Activated CD8-positive, alpha-beta T cell treated with anti-CD3 and anti-CD28 coated beads for 36 hours (primary cell): ENCODE measurements around the gene CTXND1. TPM values are rescaled to one million over a fixed set of nuclear protein-coding genes. Genes with fewer than 3 reads are reported as not detected.

Experiments
- ATAC-seq: fragments of 200-7000 bp; cut with Tn5 transposase; one replicate; pipeline ENCODE4 v1.10.0; 2021; ENCODE audit warnings: mild to moderate bottlenecking, moderate library complexity
- CTCF ChIA-PET: fragments of 350-600 bp; sonication (Branson Sonifier 250); formaldehyde crosslinking; loops from one replicate; lab custom pipeline; 2021; ENCODE audit warnings: antibody characterized with exemption; lab: Charles Lee
- POLR2A ChIA-PET: fragments of 350-600 bp; sonication (Branson Sonifier 250); formaldehyde crosslinking; loops from one replicate; lab custom pipeline; 2021; ENCODE audit warnings: antibody characterized with exemption; lab: Charles Lee
- DNase-seq: peaks from one replicate; pipeline ENCODE4 v3.0.0-alpha.2; 2020
- H3K27ac Mint-ChIP-seq: one replicate; pipeline ENCODE4 v1.8.0; 2021; ENCODE audit warnings: mild to moderate bottlenecking, mixed read lengths
- H3K27me3 Mint-ChIP-seq: one replicate; pipeline ENCODE4 v1.8.0; 2021; ENCODE audit warnings: mixed read lengths
- H3K36me3 Mint-ChIP-seq: one replicate; pipeline ENCODE4 v1.8.0; 2021; ENCODE audit warnings: low read depth, mixed read lengths
- H3K4me1 Mint-ChIP-seq: one replicate; pipeline ENCODE4 v1.8.0; 2021; ENCODE audit warnings: low read depth, mixed read lengths
- H3K4me3 Mint-ChIP-seq: one replicate; pipeline ENCODE4 v1.8.0; 2021; ENCODE audit warnings: mild to moderate bottlenecking, moderate library complexity, mixed read lengths
- H3K9me3 Mint-ChIP-seq: one replicate; pipeline ENCODE4 v1.8.0; 2021; ENCODE audit warnings: mixed read lengths
- intact Hi-C: fragments of 100-400 bp; cut with micrococcal nuclease; formaldehyde crosslinking; loops from one replicate; pipeline ENCODE4 v1.10.0; 2022
- total RNA-seq, 2 experiments: library from RNA; stranded (reverse); gene quantifications; one replicate each; pipeline ENCODE4 v1.2.3, GENCODE V29; 2021
- TF ChIP-seq, protein P1 (sequence below): fragments of 200-600 bp; IDR thresholded peaks from one replicate; pipeline ENCODE4 v1.8.0; 2022; ENCODE audit warnings: antibody characterized with exemption, mild to moderate bottlenecking

Gene CTXND1
- total RNA-seq, 2 experiments from 2014 or later: not detected

DNA sequence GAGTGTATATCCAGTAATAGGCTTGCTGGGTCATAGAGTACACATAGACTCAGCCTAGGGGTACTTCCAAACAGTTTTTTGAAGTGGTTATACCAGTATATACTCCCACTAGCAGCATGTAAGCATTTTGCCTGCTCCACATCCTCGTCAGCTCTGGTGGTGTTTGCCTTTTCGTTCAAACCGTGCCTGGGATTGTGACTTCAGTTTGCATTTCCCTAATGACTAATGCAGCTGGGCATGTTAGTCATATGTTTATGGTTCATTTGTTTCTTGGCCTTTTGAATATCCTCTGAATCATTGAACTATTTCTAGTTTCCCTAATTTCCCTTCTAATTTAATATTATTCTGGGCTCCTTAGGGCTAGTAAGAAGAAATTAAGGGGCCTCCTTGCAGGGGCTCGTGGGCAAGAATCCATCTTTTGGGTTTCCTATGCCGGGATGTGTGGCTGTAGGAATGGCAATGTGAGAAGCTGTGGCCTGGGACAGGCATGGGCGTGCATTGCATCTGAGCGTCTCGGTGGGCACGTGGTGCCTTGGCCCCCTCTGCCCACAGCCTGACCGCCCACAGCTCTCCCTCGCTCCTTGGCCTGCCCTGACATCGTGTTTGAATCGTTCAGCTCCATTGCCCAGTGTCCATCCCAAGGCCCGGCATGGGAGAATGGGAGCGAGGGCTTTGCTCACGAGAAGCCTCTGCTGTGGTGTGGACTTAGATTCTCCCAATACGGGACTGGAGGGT is 72.8 kb downstream of the CTXND1 start:
- Mint-ChIP-seq H3K9me3 (no peaks in the 10 kb centered on the region), H3K4me3 (no peak overlapping the region), H3K36me3 (peaks cover 31% of the 10 kb centered on the region), H3K27me3 (no peaks in the 10 kb centered on the region), H3K27ac (no peak overlapping the region), H3K4me1 (no peaks in the 10 kb centered on the region)
- TF ChIP-seq, protein P1, sequence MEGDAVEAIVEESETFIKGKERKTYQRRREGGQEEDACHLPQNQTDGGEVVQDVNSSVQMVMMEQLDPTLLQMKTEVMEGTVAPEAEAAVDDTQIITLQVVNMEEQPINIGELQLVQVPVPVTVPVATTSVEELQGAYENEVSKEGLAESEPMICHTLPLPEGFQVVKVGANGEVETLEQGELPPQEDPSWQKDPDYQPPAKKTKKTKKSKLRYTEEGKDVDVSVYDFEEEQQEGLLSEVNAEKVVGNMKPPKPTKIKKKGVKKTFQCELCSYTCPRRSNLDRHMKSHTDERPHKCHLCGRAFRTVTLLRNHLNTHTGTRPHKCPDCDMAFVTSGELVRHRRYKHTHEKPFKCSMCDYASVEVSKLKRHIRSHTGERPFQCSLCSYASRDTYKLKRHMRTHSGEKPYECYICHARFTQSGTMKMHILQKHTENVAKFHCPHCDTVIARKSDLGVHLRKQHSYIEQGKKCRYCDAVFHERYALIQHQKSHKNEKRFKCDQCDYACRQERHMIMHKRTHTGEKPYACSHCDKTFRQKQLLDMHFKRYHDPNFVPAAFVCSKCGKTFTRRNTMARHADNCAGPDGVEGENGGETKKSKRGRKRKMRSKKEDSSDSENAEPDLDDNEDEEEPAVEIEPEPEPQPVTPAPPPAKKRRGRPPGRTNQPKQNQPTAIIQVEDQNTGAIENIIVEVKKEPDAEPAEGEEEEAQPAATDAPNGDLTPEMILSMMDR: no peak
- POLR2A ChIA-PET: no interaction called here
- DNase-seq (no peak), ATAC-seq (no peak)
- intact Hi-C loops: no loop called here
- CTCF ChIA-PET: no interaction called here

DNA sequence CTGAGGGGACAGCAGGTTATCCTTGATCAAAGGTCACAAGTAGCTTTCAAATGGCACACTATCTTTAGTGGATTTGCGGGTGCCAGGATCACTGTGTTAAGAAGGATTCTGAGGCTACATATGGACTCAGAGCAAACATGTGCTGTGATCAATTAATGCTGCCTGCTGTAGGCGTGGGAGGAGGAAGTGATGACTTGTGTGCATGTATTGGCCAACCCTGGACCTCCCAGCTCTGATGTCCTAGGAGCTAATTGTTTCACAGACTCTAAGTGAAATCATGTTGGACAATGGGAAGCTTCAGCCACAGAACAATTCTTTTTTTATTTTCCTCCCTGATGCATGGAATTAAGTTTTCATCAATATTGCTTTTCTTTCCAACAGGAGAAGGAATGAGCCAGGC is 74.9 kb downstream of the CTXND1 start:
- Mint-ChIP-seq H3K9me3 (no peaks in the 10 kb centered on the region), H3K27me3 (no peaks in the 10 kb centered on the region), H3K36me3 (peaks cover 25% of the 10 kb centered on the region), H3K4me3 (no peak overlapping the region), H3K27ac (no peak overlapping the region), H3K4me1 (no peaks in the 10 kb centered on the region)
- ChIA-PET CTCF (no interaction called here), POLR2A (no interaction called here)
- ATAC-seq: no peak
- DNase-seq: no peak
- TF ChIP-seq, protein P1: no peak
- intact Hi-C loops: no loop called here

DNA sequence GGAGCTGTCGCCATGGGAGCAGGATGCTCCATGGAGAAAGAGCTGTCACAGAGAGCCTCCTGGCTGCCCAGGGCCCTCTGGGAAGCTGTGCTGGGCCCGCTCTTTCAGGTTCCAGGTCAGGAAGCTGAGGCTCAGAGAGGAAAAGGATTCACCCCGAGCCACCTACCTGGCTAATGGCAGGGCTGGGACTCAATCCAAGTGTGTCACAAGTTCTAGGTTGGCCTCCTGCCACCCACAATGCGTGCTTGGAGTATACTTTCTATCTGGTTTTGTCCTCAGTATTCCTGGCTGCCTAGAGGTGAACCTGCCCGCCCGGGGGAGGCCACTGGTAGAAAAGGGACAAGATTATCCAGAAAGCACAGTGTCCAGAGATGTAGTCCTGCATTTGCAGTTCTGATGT is 75.6 kb downstream of the CTXND1 start:
- ATAC-seq: no peak
- no peak overlapping the region for H3K4me3 Mint-ChIP-seq
- POLR2A ChIA-PET: interaction anchor here (0.6 kb wide), 1 partner anchor 817 kb away, joined by 3 read pairs; no protein-coding TSS in a partner anchor
- CTCF ChIA-PET: no interaction called here
- H3K36me3 Mint-ChIP-seq: peaks cover 26% of the 10 kb centered on the region
- no peak for DNase-seq
- TF ChIP-seq, protein P1: no peak
- H3K27ac Mint-ChIP-seq: no peak overlapping the region
- H3K4me1 Mint-ChIP-seq: no peaks in the 10 kb centered on the region
- H3K27me3 Mint-ChIP-seq: no peaks in the 10 kb centered on the region
- H3K9me3 Mint-ChIP-seq: no peaks in the 10 kb centered on the region
- intact Hi-C loops: no loop called here

DNA sequence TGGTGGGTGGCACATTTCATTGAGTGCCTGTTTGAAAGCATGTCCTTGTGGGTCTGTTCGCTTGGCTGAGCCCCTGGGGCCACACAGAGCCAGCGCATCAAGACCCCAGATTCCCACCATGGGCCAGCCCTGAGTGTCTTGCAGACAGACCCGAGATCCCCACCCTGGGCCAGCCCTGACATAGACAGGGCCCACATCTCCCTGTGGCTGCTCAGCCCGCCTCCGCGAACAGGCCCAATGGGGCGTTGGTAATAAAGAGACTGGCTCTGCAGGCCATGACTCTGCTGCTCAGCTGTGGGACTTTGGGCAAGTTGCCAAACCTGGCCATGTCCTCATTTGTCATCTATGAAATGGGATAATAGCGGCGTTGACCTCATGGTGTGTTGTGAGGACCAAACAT is 76.6 kb downstream of the CTXND1 start:
- Mint-ChIP-seq H3K27ac (no peak overlapping the region), H3K4me1 (no peaks in the 10 kb centered on the region), H3K27me3 (no peaks in the 10 kb centered on the region), H3K4me3 (no peak overlapping the region), H3K36me3 (peaks cover 31% of the 10 kb centered on the region), H3K9me3 (no peaks in the 10 kb centered on the region)
- no peak for DNase-seq
- TF ChIP-seq, protein P1: no peak
- intact Hi-C loops: no loop called here
- CTCF ChIA-PET: no interaction called here
- POLR2A ChIA-PET: interaction anchor here (0.9 kb wide), 1 partner anchor 22 kb away, joined by 4 read pairs; no protein-coding TSS in a partner anchor
- ATAC-seq: no peak

DNA sequence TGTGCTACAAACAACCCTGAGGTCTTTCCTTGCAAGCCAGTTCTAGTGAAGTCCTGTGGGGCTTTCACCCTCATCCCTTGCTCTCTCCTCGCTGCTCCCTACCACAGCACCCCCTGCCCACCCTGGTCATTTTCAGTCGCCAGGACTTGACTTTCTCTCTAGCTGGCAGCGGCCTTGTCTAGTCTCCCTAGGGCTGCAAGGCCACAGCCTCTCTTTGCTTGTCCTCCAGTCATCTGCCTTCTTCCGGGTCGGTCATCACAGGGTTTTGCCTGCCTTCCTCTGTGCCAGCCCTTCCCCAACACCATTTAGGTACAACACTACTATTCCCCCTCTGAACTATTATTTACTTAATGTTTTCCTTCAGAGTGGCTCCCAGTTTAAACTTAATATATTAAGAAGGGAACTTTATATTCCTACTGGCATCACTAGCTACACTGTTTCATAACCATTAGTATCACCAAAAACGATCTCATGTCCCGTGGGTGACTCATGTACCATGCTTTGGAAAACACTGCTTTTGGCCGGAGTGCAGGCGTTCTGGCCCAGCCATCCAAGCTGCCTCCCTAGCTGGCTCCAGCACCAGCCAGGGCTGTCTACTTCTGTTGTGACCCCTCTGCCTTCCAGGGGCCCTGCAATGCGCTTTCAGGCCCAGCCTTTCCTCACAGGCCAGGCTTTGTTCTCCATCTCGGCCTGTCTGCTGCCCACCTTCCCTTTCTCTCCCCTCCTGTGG is 77.8 kb downstream of the CTXND1 start:
- ChIA-PET POLR2A (interaction anchor here (1.0 kb wide), 1 partner anchor 343 kb away, joined by 3 read pairs; no protein-coding TSS in a partner anchor), CTCF (interaction anchor here (0.9 to 2.6 kb wide), 13 partner anchors 7 to 562 kb away, joined by 3 to 16 read pairs (median 5); no protein-coding TSS in a partner anchor)
- no peaks in the 10 kb centered on the region for H3K9me3 Mint-ChIP-seq
- DNase-seq (no peak), ATAC-seq (no peak)
- intact Hi-C loops: no loop called here
- H3K4me1 Mint-ChIP-seq: no peaks in the 10 kb centered on the region
- TF ChIP-seq, protein P1: no peak
- H3K27ac Mint-ChIP-seq: no peak overlapping the region
- no peaks in the 10 kb centered on the region for H3K27me3 Mint-ChIP-seq
- H3K36me3 Mint-ChIP-seq: peaks cover 29% of the 10 kb centered on the region
- no peak overlapping the region for H3K4me3 Mint-ChIP-seq
